Mesenchymal stem cell (in vitro differentiated cells and primary cell): ENCODE data around the gene RPTOR.
A peak's percentile ranks its signal among the peaks of the same experiment; 100 is the strongest.
"Not testable (repeated sequence)": the region's sequence is repeated elsewhere in the genome, so short reads cannot be mapped to it uniquely, and the experiment has no call there.

Experiments used
- DNase-seq: peaks from one replicate; pipeline ENCODE4 v3.0.0-alpha.2; 2013
- H2AFZ ChIP-seq: one replicate; pipeline ENCODE4 v1.6.1; 2013; ENCODE audit warnings: low read depth, mild to moderate bottlenecking, control low read depth, inconsistent platforms, low read length, moderate library complexity
- H2AK5ac ChIP-seq: 2 replicates; pipeline ENCODE4 v1.6.1; 2013; ENCODE audit warnings: low read length, moderate library complexity, mild to moderate bottlenecking, inconsistent platforms; ENCODE audit not compliant: severe bottlenecking
- H2BK120ac ChIP-seq: one replicate; pipeline ENCODE4 v1.6.1; 2013; ENCODE audit warnings: low read depth, mild to moderate bottlenecking, inconsistent platforms, low read length, moderate library complexity
- H2BK12ac ChIP-seq, 2 experiments: one replicate each; pipeline ENCODE4 v1.6.1; 2013; ENCODE audit warnings: inconsistent platforms in 2 of 2, low read length in 2 of 2, mild to moderate bottlenecking in 2 of 2, moderate library complexity in 2 of 2, control low read depth in 1 of 2
- H2BK15ac ChIP-seq: one replicate; pipeline ENCODE4 v1.6.1; 2013; ENCODE audit warnings: mild to moderate bottlenecking, low read depth, inconsistent platforms; ENCODE audit not compliant: poor library complexity, severe bottlenecking
- H2BK5ac ChIP-seq: 2 replicates; pipeline ENCODE4 v1.6.1; 2013; ENCODE audit warnings: low read depth, mild to moderate bottlenecking, low read length, control low read depth, inconsistent platforms; ENCODE audit not compliant: poor library complexity, severe bottlenecking
- H3K14ac ChIP-seq, 2 experiments: one replicate each; pipeline ENCODE4 v1.6.1; 2013; ENCODE audit warnings: inconsistent platforms in 2 of 2, low read length in 2 of 2, control low read depth in 1 of 2, mild to moderate bottlenecking in 1 of 2, moderate library complexity in 1 of 2
- H3K18ac ChIP-seq, 2 experiments: one replicate each; pipeline ENCODE4 v1.6.1; 2013; ENCODE audit warnings: inconsistent platforms in 2 of 2, low read length in 2 of 2, control low read depth in 1 of 2, low read depth in 1 of 2, mild to moderate bottlenecking in 1 of 2
- H3K23ac ChIP-seq, 2 experiments: one replicate each; pipeline ENCODE4 v1.6.1; 2013; ENCODE audit warnings: inconsistent platforms in 2 of 2, low read length in 2 of 2, mild to moderate bottlenecking in 2 of 2, moderate library complexity in 2 of 2, control low read depth in 1 of 2
- H3K27ac ChIP-seq: 2 replicates; pipeline ENCODE4 v1.5.1; 2013; ENCODE audit warnings: mild to moderate bottlenecking, moderate library complexity, low read length, control low read depth, inconsistent platforms; ENCODE audit not compliant: poor library complexity, severe bottlenecking
- H3K27me3 ChIP-seq, 2 experiments: 2 replicates each; pipeline versions ENCODE4 v1.6.1 to v1.7.0; 2013; ENCODE audit warnings: low read length in 2 of 2, mild to moderate bottlenecking in 2 of 2, moderate library complexity in 2 of 2, control low read depth in 1 of 2, inconsistent platforms in 1 of 2; ENCODE audit not compliant: control insufficient read depth in 1 of 2, insufficient read depth in 1 of 2
- H3K36me3 ChIP-seq, 2 experiments: 2 replicates each; pipeline versions ENCODE4 v1.6.1 to v1.7.0; 2013; ENCODE audit warnings: low read length in 2 of 2, control low read depth in 1 of 2, inconsistent platforms in 1 of 2, low read depth in 1 of 2, mild to moderate bottlenecking in 1 of 2; ENCODE audit not compliant: insufficient read depth in 2 of 2, control insufficient read depth in 1 of 2
- H3K4ac ChIP-seq, 2 experiments: one replicate each; pipeline ENCODE4 v1.6.1; 2013; ENCODE audit warnings: inconsistent platforms in 2 of 2, low read length in 2 of 2, mild to moderate bottlenecking in 2 of 2, moderate library complexity in 2 of 2, control low read depth in 1 of 2, low read depth in 1 of 2
- H3K4me1 ChIP-seq: 2 replicates; pipeline ENCODE4 v1.6.1; 2013; ENCODE audit warnings: low read depth, low read length, control low read depth; ENCODE audit not compliant: control insufficient read depth, insufficient read depth
- H3K4me2 ChIP-seq: 2 replicates; pipeline ENCODE4 v1.6.1; 2013; ENCODE audit warnings: low read length, mild to moderate bottlenecking, inconsistent platforms; ENCODE audit not compliant: poor library complexity, severe bottlenecking
- H3K4me3 ChIP-seq, 2 experiments: 2 replicates each; pipeline versions ENCODE4 v1.5.1 to v1.7.0; 2013; ENCODE audit warnings: low read length in 2 of 2, mild to moderate bottlenecking in 2 of 2, control low read depth in 1 of 2, low read depth in 1 of 2; ENCODE audit not compliant: insufficient read depth in 1 of 2
- H3K79me1 ChIP-seq: replicated peaks from 2 replicates; pipeline ENCODE4 v1.6.1; 2013; ENCODE audit warnings: mild to moderate bottlenecking, control low read depth, low read length, inconsistent platforms; ENCODE audit not compliant: poor library complexity, severe bottlenecking
- H3K9ac ChIP-seq: 2 replicates; pipeline ENCODE4 v1.7.0; 2013; ENCODE audit warnings: mild to moderate bottlenecking, low read length, moderate library complexity
- H3K9me3 ChIP-seq: 2 replicates; pipeline ENCODE4 v1.7.0; 2013; ENCODE audit warnings: mild to moderate bottlenecking, low read length; ENCODE audit not compliant: control insufficient read depth
- H4K8ac ChIP-seq: one replicate; pipeline ENCODE4 v1.6.1; 2013; ENCODE audit warnings: inconsistent platforms, mild to moderate bottlenecking, low read length, moderate library complexity
- H4K91ac ChIP-seq: one replicate; pipeline ENCODE4 v1.6.1; 2013; ENCODE audit warnings: mild to moderate bottlenecking, low read length, inconsistent platforms
- WGBS: methylation state at CpG from one replicate; pipeline ENCODE4 v1.1.7; 2013; ENCODE audit warnings: mixed read lengths; 5-methylcytosine and 5-hydroxymethylcytosine counted together

Gene RPTOR

GRCh38 chr17:80743181-80743771 is 198.6 kb downstream of the RPTOR start:
- peak overlapping the region; percentile 49 for H3K9ac ChIP-seq
- H3K79me1 ChIP-seq, result peaks cover 30% of the 10 kb centered on the region
- no peak overlapping the region for H3K18ac ChIP-seq
- no peak overlapping the region for H4K91ac ChIP-seq
- H3K9me3 ChIP-seq, result peaks cover 4% of the 10 kb centered on the region
- H2BK12ac ChIP-seq, result peak overlapping the region in 1 of 2 experiments; percentile 15
- no peak overlapping the region for H3K23ac ChIP-seq
- peak overlapping the region in 1 of 2 experiments; percentile 12 for H3K4me3 ChIP-seq
- H3K36me3 ChIP-seq, result peaks cover 15 to 25% of the 10 kb centered on the region in 2 experiments
- H2AFZ ChIP-seq, result no peak overlapping the region
- no peak overlapping the region for H2BK15ac ChIP-seq
- no peak overlapping the region for H3K14ac ChIP-seq
- peaks cover 4% of the 10 kb centered on the region for H3K4me1 ChIP-seq
- no peak overlapping the region for H4K8ac ChIP-seq
- H3K27ac ChIP-seq, result no peak overlapping the region
- DNase-seq, result peak; percentile 46
- H3K4ac ChIP-seq, result no peak overlapping the region
- no peaks in the 10 kb centered on the region for H3K27me3 ChIP-seq
- no peak overlapping the region for H2BK5ac ChIP-seq
- H2AK5ac ChIP-seq, result no peak overlapping the region
- no peak overlapping the region for H3K4me2 ChIP-seq
- WGBS, result 82% methylated on average over 15 of the region's 15 CpGs
- H2BK120ac ChIP-seq, result no peak overlapping the region

- 92% methylated on average over 1 of the region's 2 CpGs for WGBS
- not testable (repeated sequence) for H3K4me1 ChIP-seq, H2BK120ac ChIP-seq, H3K9me3 ChIP-seq, H3K4ac ChIP-seq, H2BK5ac ChIP-seq, H3K9ac ChIP-seq, H4K91ac ChIP-seq, H2AK5ac ChIP-seq, H3K4me3 ChIP-seq, H2AFZ ChIP-seq, H3K4me2 ChIP-seq, H3K27ac ChIP-seq, H2BK15ac ChIP-seq, H3K27me3 ChIP-seq, H3K23ac ChIP-seq, DNase-seq
- Histone ChIP-seq H2BK12ac (peak overlapping the region in 1 of 2 experiments; percentile 70), H3K36me3 (peaks cover 15 to 25% of the 10 kb centered on the region in 2 experiments), H4K8ac (peak overlapping the region; percentile 67), H3K18ac (peak overlapping the region; percentile 47 to 67), H3K14ac (peak overlapping the region in 1 of 2 experiments; percentile 18), H3K79me1 (peaks cover 29% of the 10 kb centered on the region)
Observed at GRCh38 chr17:80743973-80744372, 199.3 kb downstream of the RPTOR start.

- H3K27me3 ChIP-seq, H3K27ac ChIP-seq, H2BK120ac ChIP-seq, DNase-seq, H2BK5ac ChIP-seq, H2BK15ac ChIP-seq, H3K4me3 ChIP-seq, H4K8ac ChIP-seq, H4K91ac ChIP-seq, H2AK5ac ChIP-seq, H3K23ac ChIP-seq, H3K4me1 ChIP-seq, H2AFZ ChIP-seq, H3K4me2 ChIP-seq, H3K9ac ChIP-seq, H3K9me3 ChIP-seq: not testable (repeated sequence)
- peaks cover 27% of the 10 kb centered on the region for H3K79me1 ChIP-seq
- H2BK12ac ChIP-seq, result peak overlapping the region in 1 of 2 experiments; percentile 31
- H3K36me3 ChIP-seq, result peaks cover 9 to 27% of the 10 kb centered on the region in 2 experiments
- peak overlapping the region in 1 of 2 experiments; percentile 79 for H3K14ac ChIP-seq
- peak overlapping the region in 1 of 2 experiments; percentile 31 for H3K18ac ChIP-seq
- peak overlapping the region in 1 of 2 experiments; percentile 67 for H3K4ac ChIP-seq
- 75% methylated on average over 1 of the region's 1 CpG for WGBS
Observed at GRCh38 chr17:80744725-80745124, 200.1 kb downstream of the RPTOR start.

- H3K4me3 ChIP-seq, result no peak overlapping the region
- H3K9ac ChIP-seq, result no peak overlapping the region
- H3K36me3 ChIP-seq, result peaks cover 9 to 28% of the 10 kb centered on the region in 2 experiments
- no peak overlapping the region for H2AFZ ChIP-seq
- H3K27me3 ChIP-seq, result no peaks in the 10 kb centered on the region
- no peak overlapping the region for H3K14ac ChIP-seq
- peaks cover 4% of the 10 kb centered on the region for H3K9me3 ChIP-seq
- H3K4ac ChIP-seq, result no peak overlapping the region
- no peak overlapping the region for H4K91ac ChIP-seq
- H3K18ac ChIP-seq, result no peak overlapping the region
- no peak overlapping the region for H3K27ac ChIP-seq
- H3K4me1 ChIP-seq, result no peaks in the 10 kb centered on the region
- no peak overlapping the region for H2BK12ac ChIP-seq
- no peak overlapping the region for H2AK5ac ChIP-seq
- peaks cover 27% of the 10 kb centered on the region for H3K79me1 ChIP-seq
- no peak overlapping the region for H2BK5ac ChIP-seq
- H2BK15ac ChIP-seq, result no peak overlapping the region
- DNase-seq, result no peak
- no peak overlapping the region for H3K23ac ChIP-seq
- H3K4me2 ChIP-seq, result no peak overlapping the region
- 100% methylated on average over 3 of the region's 4 CpGs for WGBS
- no peak overlapping the region for H4K8ac ChIP-seq
- no peak overlapping the region for H2BK120ac ChIP-seq
Observed at GRCh38 chr17:80745183-80745582, 200.5 kb downstream of the RPTOR start.
